IMR-90 (cell line): ENCODE results near the gene SLC4A11. TPM values are rescaled to one million over a fixed set of nuclear protein-coding genes. Genes with fewer than 3 reads are reported as not detected.

Experiments
- ATAC-seq: fragments of 200-7000 bp; cut with Tn5 transposase; 2 replicates; pipeline ENCODE4 v1.9.1; 2020; ENCODE audit warnings: low read depth, mild to moderate bottlenecking, moderate library complexity
- BruUV-seq: library from RNA; stranded (reverse); fragments of 400-500 nt; replicated peaks from 2 replicates; lab custom pipeline; 2021; lab: Mats Ljungman, UMichigan
- CTCF ChIA-PET: fragments of 300-600 bp; formaldehyde crosslinking; extraction: SDS; loops from one replicate; lab custom pipeline; 2021; ENCODE audit warnings: antibody characterized with exemption; lab: Yijun Ruan, JAX
- POLR2A ChIA-PET: fragments of 300-600 bp; sonication (Branson Sonifier 250); formaldehyde crosslinking; loops from one replicate; lab custom pipeline; 2022; ENCODE audit warnings: antibody characterized with exemption; ENCODE audit not compliant: unreplicated experiment; lab: Charles Lee
- DNase-seq: peaks from one replicate; pipeline ENCODE4 v3.0.0; 2013
- H2AFZ ChIP-seq: replicated peaks from 2 replicates; pipeline ENCODE3; 2013; ENCODE audit warnings: low read length, mild to moderate bottlenecking; ENCODE audit not compliant: poor library complexity
- H2AK5ac ChIP-seq: 2 replicates; pipeline ENCODE4 v1.6.1; 2013; ENCODE audit warnings: low read depth, low read length, inconsistent platforms
- H2AK9ac ChIP-seq: replicated peaks from 2 replicates; pipeline ENCODE3; 2013; ENCODE audit warnings: mild to moderate bottlenecking, low read depth, low read length, moderate library complexity; ENCODE audit not compliant: poor library complexity
- H2BK120ac ChIP-seq: 2 replicates; pipeline ENCODE4 v1.6.1; 2013; ENCODE audit warnings: low read depth, low read length, inconsistent platforms
- H2BK15ac ChIP-seq: 3 replicates; pipeline ENCODE4 v1.6.1; 2013; ENCODE audit warnings: low read depth, low read length, inconsistent platforms
- H2BK20ac ChIP-seq: 2 replicates; pipeline ENCODE4 v1.6.1; 2013; ENCODE audit warnings: low read depth, mild to moderate bottlenecking, inconsistent platforms, low read length, moderate library complexity
- H2BK5ac ChIP-seq: 2 replicates; pipeline ENCODE4 v1.6.1; 2013; ENCODE audit warnings: mild to moderate bottlenecking, low read depth, low read length, inconsistent platforms; ENCODE audit not compliant: poor library complexity, severe bottlenecking
- H3K14ac ChIP-seq: replicated peaks from 2 replicates; pipeline ENCODE4 v1.6.1; 2013; ENCODE audit warnings: low read depth, low read length, inconsistent platforms
- H3K18ac ChIP-seq: 2 replicates; pipeline ENCODE4 v1.6.1; 2013; ENCODE audit warnings: low read depth, low read length, control low read depth
- H3K23ac ChIP-seq: 2 replicates; pipeline ENCODE4 v1.6.1; 2013; ENCODE audit warnings: low read depth, low read length, inconsistent platforms
- H3K27ac ChIP-seq: 2 replicates; pipeline ENCODE4 v1.5.1; 2013; ENCODE audit warnings: mild to moderate bottlenecking, control low read depth, low read length; ENCODE audit not compliant: insufficient read depth
- H3K27me3 ChIP-seq: 2 replicates; pipeline ENCODE4 v1.6.1; 2013; ENCODE audit warnings: low read length; ENCODE audit not compliant: control insufficient read depth, insufficient read depth
- H3K36me3 ChIP-seq: 2 replicates; pipeline ENCODE4 v1.6.1; 2013; ENCODE audit warnings: low read length, mixed read lengths; ENCODE audit not compliant: control insufficient read depth, insufficient read depth
- H3K4ac ChIP-seq: 2 replicates; pipeline ENCODE4 v1.6.1; 2013; ENCODE audit warnings: low read depth, low read length, inconsistent platforms
- H3K4me1 ChIP-seq: 2 replicates; pipeline ENCODE4 v1.6.1; 2013; ENCODE audit warnings: low read length, mixed read lengths; ENCODE audit not compliant: control insufficient read depth, insufficient read depth
- H3K4me2 ChIP-seq: 2 replicates; pipeline ENCODE4 v1.6.1; 2013; ENCODE audit warnings: low read depth, mild to moderate bottlenecking, control low read depth, low read length, moderate library complexity
- H3K4me3 ChIP-seq: 2 replicates; pipeline ENCODE4 v1.5.1; 2013; ENCODE audit warnings: low read depth, mild to moderate bottlenecking, control low read depth, low read length, moderate library complexity; ENCODE audit not compliant: insufficient read depth
- H3K56ac ChIP-seq: 2 replicates; pipeline ENCODE4 v1.6.1; 2013; ENCODE audit warnings: low read length, inconsistent platforms; ENCODE audit not compliant: insufficient read depth; ENCODE audit errors: extremely low read depth
- H3K79me1 ChIP-seq, 2 experiments: 2 replicates each; pipeline ENCODE4 v1.6.1; 2013; ENCODE audit warnings: low read length in 2 of 2, inconsistent platforms in 1 of 2, low read depth in 1 of 2
- H3K9ac ChIP-seq: 2 replicates; pipeline ENCODE4 v1.6.1; 2013; ENCODE audit warnings: low read depth, low read length, control low read depth
- H3K9me1 ChIP-seq: 2 replicates; pipeline ENCODE4 v1.6.1; 2013; ENCODE audit warnings: low read length, inconsistent platforms; ENCODE audit not compliant: insufficient read depth
- H3K9me3 ChIP-seq: 2 replicates; pipeline ENCODE4 v1.6.1; 2013; ENCODE audit warnings: low read length; ENCODE audit not compliant: control insufficient read depth, insufficient read depth
- H4K20me1 ChIP-seq: 2 replicates; pipeline ENCODE4 v1.6.1; 2013; ENCODE audit warnings: low read length, inconsistent platforms; ENCODE audit not compliant: insufficient read depth
- H4K5ac ChIP-seq: 2 replicates; pipeline ENCODE4 v1.6.1; 2013; ENCODE audit warnings: mild to moderate bottlenecking, low read depth, low read length, control low read depth
- H4K8ac ChIP-seq, 2 experiments: 2 replicates each; pipeline ENCODE4 v1.6.1; 2013; ENCODE audit warnings: low read depth in 2 of 2, low read length in 2 of 2, control low read depth in 1 of 2, inconsistent platforms in 1 of 2
- H4K91ac ChIP-seq: 2 replicates; pipeline ENCODE4 v1.6.1; 2013; ENCODE audit warnings: low read depth, low read length, inconsistent platforms; ENCODE audit not compliant: insufficient read depth
- CHD1 ChIP-seq: IDR thresholded peaks from 2 replicates; pipeline ENCODE4 v1.6.1; 2012; ENCODE audit warnings: low read depth, low read length, improper control_type of control experiment
- ELK1 ChIP-seq: fragments of 150-350 bp; IDR thresholded peaks from 2 replicates; pipeline ENCODE4 v1.6.1; 2016; ENCODE audit warnings: low read depth, mild to moderate bottlenecking, low read length, moderate library complexity, borderline replicate concordance
- MAFK ChIP-seq: IDR thresholded peaks from 2 replicates; pipeline ENCODE4 v1.6.1; 2012; ENCODE audit warnings: low read depth, low read length, improper control_type of control experiment
- NFE2L2 ChIP-seq: fragments of 150-350 bp; IDR thresholded peaks from 2 replicates; pipeline ENCODE4 v1.6.1; 2016; ENCODE audit warnings: low read depth, mild to moderate bottlenecking, low read length
- POLR2A ChIP-seq: IDR thresholded peaks from 2 replicates; pipeline ENCODE4 v1.6.1; 2012; ENCODE audit warnings: mild to moderate bottlenecking, low read depth, low read length
- RAD21 ChIP-seq: IDR thresholded peaks from 2 replicates; pipeline ENCODE4 v1.6.1; 2012; ENCODE audit warnings: low read length, improper control_type of control experiment
- RCOR1 ChIP-seq: IDR thresholded peaks from 2 replicates; pipeline ENCODE4 v1.6.1; 2012; ENCODE audit warnings: mild to moderate bottlenecking, low read length, improper control_type of control experiment; ENCODE audit not compliant: insufficient replicate concordance
- RFX5 ChIP-seq: IDR thresholded peaks from 2 replicates; pipeline ENCODE4 v1.8.0; 2012; ENCODE audit warnings: low read depth, mild to moderate bottlenecking, low read length, moderate library complexity
- USF2 ChIP-seq: fragments of 150-350 bp; IDR thresholded peaks from 2 replicates; pipeline ENCODE4 v1.6.1; 2017; ENCODE audit warnings: mild to moderate bottlenecking, antibody characterized with exemption, low read length, low read depth
- WGBS, 2 experiments: methylation state at CpG; one replicate each; pipeline versions ENCODE4 v1.1.5 to v1.1.7; 2013; ENCODE audit warnings: missing lambda C conversion rate in 2 of 2; ENCODE audit not compliant: insufficient read length in 1 of 2; ENCODE audit errors: extremely low coverage in 2 of 2; 5-methylcytosine and 5-hydroxymethylcytosine counted together
- dilution Hi-C: fragments of 300-500 bp; cut with HindIII; formaldehyde crosslinking; loops from one replicate; pipeline ENCODE4 v1.14.3; 2018; ENCODE audit warnings: low sequenced_read_pairs; ENCODE audit not compliant: unreplicated experiment
- in situ Hi-C: fragments of 300-500 bp; cut with MboI; formaldehyde crosslinking; loops from 3 replicates; pipeline ENCODE4 v1.14.3; 2019; ENCODE audit warnings: low sequenced_read_pairs, inconsistent platforms, mixed read lengths
- intact Hi-C: fragments of 100-400 bp; cut with micrococcal nuclease; formaldehyde crosslinking; loops from 2 replicates; pipeline ENCODE4 v1.10.0; 2022
- polyA plus RNA-seq, 3 experiments: library from polyadenylated mRNA; depleted of rRNA; stranded (reverse); fragments of >200 nt; gene quantifications; 2 replicates each; pipeline ENCODE4 v1.2.3, GENCODE V29; 2012; ENCODE audit warnings: low replicate concordance in 1 of 3
- total RNA-seq: library from RNA; depleted of rRNA; stranded (reverse); fragments of >200 nt; gene quantifications from 2 replicates; pipeline ENCODE4 v1.2.3, GENCODE V29; 2012

SLC4A11 gene
- total and polyA plus RNA-seq, 2 of the 4 experiments (the other 2 are of a cell fraction) = 0.36 to 0.79 TPM

GRCh38 chr20:3258429-3258828 lies 19.4 kb upstream of the SLC4A11 start:
- no CpG with 5 or more reads among the region's 5 CpGs for WGBS, 2 experiments
- POLR2A ChIA-PET = no interaction called here

More at GRCh38 chr20:3258429-3258828, 19.4 kb upstream of the SLC4A11 start:
- Histone ChIP-seq H3K79me1 (no peaks in the 10 kb centered on the region), H4K8ac (no peak overlapping the region), H4K20me1 (peaks cover 6% of the 10 kb centered on the region; the same call in 1 of the 2 replicates), H3K9me3 (no peaks in the 10 kb centered on the region), H2AFZ (no peak overlapping the region), H2AK9ac (no peak overlapping the region), H4K5ac (no peak overlapping the region), H3K23ac (no peak overlapping the region), H3K4me3 (no peak overlapping the region), H2AK5ac (no peak overlapping the region), H2BK5ac (no peak overlapping the region), H3K9me1 (peaks cover 8% of the 10 kb centered on the region; the same call in 1 of the 2 replicates), H3K18ac (no peak overlapping the region), H2BK20ac (no peak overlapping the region), H3K14ac (no peak overlapping the region), H2BK120ac (no peak overlapping the region), H3K4me2 (no peak overlapping the region), H3K9ac (no peak overlapping the region), H3K27me3 (no peaks in the 10 kb centered on the region), H2BK15ac (no peak overlapping the region), H3K36me3 (peaks cover 50% of the 10 kb centered on the region), H3K4ac (no peak overlapping the region), H3K27ac (no peak overlapping the region), H3K56ac (no peak overlapping the region), H4K91ac (no peak overlapping the region), H3K4me1 (peaks cover 2% of the 10 kb centered on the region)
- CTCF ChIA-PET = interaction anchor here (1.2 kb wide), 1 partner anchor 10 kb away, joined by 4 read pairs; no protein-coding TSS in a partner anchor
- BruUV-seq = no TSS peak
- DNase-seq = no peak
- dilution Hi-C loops (no loop called here), intact Hi-C loops (no loop called here), in situ Hi-C loops (no loop called here)
- TF ChIP-seq POLR2A = no peak
- TF ChIP-seq MAFK = no peak
- TF ChIP-seq NFE2L2 = no peak
- no peak for TF ChIP-seq CHD1
- no peak for TF ChIP-seq ELK1
- no peak for TF ChIP-seq RCOR1
- TF ChIP-seq RAD21 = no peak
- no peak for TF ChIP-seq USF2
- no peak for TF ChIP-seq RFX5
- ATAC-seq = no peak
